DMS53 treated with DMSO at 0.1 percent for 48 hours (cell line): ENCODE measurements around the gene NXN.
"Not testable (repeated sequence)": the region's sequence is repeated elsewhere in the genome, so short reads cannot be mapped to it uniquely, and the experiment has no call there.

Source experiments
- DNase-seq: peaks from one replicate; lab custom pipeline; 2025; ENCODE audit not compliant: unreplicated experiment; lab: John Stamatoyannopoulos, UW

Gene NXN

DNA sequence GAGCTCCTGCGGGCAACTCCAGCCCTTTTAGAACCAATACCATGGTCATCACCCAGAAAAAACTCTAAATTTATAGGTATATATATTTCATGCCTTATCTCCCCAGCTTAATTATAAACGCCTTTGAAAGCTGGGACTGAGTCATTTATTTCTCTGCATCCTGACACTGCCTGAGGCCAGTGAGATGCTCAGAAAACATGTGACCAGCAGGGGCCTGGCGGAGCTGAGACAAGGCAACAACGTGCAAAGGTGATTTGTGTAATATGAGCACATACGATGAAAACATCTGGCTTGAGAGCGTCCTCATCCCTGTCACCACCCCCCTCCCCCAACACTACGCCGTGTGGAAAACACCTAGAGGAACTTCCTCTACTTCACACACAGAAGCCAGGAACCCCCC is 22.7 kb downstream of the NXN start:
- DNase-seq = no peak

DNA sequence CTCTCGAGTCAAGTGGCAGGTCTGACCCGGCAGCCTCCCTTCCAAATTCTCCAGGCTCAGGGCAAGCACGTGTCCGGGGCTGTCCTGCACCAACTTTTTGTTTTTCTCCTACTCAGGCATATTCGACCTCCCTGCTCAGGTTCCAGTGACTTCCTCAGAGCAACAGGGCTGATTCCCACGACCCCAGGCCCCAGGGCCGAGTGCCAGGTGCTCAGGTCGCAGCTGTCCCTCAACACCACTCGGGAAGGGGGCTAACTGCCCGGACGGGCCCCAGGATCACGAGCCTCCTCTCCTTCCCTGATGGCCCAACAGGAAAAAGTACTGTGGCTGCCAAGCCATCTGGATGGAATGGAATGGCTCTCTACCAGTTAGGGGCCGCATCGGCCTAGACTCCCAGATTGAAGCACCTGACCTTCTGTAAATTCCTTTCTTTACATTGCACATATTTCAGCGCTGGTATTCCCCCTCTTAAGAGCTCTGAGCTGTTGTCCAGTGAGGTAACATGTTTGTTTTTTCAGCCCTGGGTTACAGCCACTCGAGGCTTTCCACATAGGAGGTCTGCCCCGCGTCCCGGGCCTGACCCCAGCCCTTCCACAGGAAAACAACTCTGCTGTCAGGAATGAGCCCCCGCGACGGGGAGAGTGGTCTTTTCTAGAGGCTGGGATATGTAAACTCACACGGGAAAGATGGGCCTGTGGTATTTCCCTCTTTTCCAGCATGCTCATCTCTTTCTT is 25.0 kb downstream of the NXN start:
- no peak for DNase-seq

DNA sequence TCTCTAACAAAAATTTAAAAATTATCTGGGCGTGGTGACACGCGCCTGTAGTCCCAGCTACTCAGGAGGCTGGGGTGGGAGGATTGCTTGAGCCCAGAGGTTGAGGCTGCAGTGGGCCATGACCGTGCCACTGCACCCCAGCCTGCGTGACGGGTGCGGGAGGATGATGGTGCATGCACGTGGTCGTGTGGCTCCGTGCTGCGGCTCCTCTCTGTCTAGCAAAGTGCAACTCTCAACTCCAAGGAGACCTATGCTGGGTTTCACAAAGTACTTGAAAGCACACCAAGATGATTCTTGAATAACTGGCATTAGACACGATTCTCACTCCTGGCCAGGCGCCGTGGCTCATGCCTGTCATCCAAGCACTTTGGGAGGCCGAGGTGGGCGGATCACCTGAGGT is 25.8 kb downstream of the NXN start:
- DNase-seq = no peak

DNA sequence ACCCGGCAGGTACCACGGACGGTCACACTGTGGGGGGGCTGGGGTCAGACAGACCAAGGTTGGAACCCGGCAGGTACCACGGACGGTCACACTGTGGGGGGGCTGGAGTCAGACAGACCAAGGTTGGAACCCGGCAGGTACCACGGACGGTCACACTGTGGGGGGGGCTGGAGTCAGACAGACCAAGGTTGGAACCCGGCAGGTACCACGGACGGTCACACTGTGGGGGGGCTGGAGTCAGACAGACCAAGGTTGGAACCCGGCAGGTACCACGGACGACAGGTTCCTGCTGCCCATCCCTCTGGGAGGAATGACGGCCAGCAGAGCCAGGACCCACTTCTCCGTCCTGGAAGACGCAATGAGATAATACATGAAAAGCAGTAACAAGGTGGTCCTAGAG is 27.0 kb downstream of the NXN start:
- not testable (repeated sequence) for DNase-seq

DNA sequence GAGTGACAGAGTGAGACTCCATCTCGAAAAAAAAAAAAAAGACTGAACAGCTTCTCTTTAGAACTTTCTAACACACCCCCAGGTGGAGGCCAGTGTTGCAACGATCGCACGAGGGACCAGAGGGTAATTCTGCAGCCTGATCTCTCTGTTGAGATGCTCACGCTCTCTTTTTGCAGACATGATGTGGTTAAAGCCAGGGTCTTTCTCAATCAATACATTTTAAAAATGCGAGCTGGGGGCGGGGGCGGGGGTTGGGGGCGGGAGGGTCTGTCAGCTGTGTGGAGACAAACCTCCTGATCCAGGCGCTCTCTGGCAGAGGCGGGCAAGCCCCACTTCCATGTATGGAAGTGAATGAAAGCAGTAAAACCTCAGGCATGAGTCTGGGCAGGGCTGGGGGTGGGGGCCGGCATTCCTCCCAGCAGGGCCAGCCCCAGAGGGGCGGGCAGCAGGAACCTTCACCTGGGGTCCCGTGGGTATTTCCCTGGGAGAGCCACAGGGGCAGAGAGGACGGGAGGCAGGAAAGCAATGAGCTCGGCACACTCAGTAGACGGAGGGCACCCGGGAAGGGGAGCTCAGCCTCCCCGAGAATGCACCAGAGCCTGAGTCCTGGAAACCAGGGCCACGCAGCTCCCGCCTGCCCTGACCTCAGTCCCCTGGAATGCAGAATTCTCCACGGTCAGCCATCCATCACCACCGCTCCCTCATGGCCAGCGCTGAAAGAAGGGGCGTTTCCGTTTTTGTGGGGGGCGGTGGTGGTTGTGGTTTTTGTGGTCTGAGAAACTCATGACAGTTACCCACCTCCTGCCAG is 28.0 kb downstream of the NXN start:
- no peak for DNase-seq

DNA sequence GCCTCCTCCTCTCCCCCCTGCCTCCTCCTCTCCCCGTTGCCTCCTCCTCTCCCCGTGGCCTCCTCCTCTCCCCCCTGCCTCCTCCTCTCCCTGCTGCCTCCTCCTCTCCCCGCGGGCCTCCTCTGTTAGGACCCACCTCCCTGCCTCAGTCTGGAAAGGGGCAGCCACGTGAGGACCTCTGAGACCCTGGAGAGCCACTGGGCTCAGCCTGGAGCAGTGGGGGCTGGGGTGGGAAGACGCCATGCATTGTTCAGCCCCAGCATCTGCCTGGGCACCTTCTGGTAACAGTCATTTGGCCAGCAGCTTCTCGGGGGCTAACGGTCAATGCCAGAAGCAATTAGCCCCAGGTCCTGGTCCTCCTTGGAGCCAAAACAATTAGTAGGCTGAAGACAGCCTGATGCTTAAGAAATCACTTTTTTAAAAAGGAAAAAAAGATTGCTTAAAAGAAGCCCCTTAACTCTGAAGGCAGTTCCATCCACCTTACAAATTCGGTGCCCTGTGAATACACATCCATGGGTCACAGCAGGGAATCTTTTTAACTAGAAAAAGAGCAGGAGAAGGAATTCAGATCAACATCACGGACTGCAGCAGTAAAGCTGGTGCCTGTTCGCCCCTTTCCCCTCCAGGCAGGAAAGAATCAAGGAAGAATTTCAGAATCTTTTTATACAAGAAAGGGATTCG is 29.8 kb downstream of the NXN start:
- no peak for DNase-seq

DNA sequence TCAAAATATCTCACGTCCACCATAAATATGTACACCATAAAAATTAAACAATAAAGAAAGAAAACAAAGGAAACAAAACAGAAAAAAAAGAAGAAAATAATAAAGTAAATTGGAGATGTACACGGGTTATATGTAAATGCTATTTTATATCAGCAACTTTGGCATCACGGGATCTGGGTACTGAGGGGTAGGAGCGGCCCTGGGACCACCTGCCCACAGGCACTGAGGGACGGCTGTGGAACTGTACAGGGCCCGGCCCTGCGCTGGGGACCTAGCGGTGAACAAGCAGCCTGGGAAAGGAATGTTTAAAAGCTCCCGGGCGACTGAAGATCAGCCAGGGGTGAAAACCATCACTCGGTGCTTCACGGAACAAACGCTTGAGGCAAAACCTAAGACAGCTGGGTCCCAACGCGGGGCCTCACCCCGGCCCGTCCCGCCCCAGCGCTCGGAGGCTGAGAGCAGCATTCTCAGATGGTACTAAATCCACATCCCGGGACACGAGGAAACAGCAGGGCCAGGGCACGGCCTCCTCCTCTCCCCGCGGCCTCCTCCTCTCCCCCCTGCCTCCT is 31.2 kb downstream of the NXN start:
- no peak for DNase-seq

DNA sequence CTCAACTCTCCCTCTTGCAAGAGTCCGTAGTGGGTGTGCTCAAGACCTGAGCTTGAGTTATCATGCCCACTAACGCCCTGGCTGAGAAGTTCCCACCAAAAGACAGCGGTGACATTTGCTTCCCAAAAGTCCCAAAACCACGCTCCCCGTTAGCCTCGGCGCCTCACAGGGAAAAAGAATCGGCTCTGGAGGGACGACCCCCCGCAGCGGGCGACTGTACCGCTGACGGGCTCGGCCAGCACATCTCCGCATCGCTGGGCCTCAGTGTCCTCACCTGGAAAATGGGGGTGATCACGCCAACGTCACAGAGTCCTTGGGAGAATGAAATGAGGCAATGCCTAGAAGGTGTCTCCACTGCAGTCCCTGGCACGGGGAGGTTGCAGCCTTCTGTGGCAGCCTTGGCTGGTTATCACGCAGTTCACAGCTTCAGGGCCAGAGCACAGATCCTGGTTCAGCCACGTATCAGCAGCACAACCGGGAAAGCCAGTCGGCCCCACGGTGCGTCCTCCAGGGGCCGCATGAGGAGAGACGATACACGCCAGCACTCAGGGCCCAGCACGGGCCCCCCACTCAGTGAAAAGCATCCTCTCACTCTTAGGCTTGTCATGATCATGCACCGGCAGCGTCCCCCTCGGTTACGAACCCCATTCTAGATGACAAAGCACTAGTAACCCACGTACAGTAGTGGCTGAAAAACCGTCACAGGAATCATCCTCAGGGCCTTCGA is 32.9 kb downstream of the NXN start:
- no peak for DNase-seq

DNA sequence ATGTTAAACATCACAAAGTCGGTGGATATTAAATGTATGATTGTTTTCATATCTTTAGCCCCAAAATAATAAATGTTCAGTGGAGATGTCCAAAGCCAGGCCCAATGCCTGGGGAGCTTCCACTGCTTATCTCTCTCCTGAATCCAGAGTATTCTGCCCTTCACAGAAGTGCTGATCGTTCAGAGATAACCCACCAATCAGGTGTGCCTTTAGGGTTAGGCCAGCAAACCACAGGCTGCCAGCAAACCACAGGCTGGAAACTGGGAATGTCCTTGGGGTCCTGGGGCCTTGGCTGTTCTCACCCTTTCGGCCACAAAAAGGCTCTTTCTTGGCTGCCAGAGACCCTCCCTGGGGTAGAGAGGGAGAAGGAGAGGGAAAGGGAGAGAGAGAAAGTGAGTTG is 33.9 kb downstream of the NXN start:
- DNase-seq = no peak

DNA sequence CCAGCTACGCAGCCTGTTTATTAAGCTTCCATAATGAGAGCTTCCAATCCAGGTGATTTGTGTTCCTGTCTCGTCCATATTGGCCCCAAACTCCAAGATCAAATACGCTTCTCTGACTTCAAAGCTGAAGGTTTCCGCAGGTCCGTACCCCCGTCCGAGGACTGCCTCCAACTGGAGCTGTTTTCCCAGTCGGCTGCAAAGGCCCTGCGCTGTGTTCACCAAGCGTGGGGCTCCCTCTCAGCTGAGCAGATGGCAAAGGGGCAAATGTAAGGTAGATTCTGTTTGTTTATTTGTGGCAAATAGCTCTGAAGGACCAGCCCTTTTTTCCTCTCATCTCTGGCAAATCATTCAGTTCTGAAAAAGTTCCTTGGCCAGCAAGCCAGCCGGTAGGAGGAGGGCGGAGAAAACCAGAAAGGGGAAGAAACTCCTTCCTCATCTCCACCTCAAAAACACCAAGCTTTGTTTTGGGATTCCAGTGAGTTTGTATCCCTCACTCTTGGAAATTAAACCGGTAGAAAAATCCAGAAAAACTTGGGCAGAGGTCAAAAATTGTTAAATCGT is 35.2 kb downstream of the NXN start:
- DNase-seq = no peak

DNA sequence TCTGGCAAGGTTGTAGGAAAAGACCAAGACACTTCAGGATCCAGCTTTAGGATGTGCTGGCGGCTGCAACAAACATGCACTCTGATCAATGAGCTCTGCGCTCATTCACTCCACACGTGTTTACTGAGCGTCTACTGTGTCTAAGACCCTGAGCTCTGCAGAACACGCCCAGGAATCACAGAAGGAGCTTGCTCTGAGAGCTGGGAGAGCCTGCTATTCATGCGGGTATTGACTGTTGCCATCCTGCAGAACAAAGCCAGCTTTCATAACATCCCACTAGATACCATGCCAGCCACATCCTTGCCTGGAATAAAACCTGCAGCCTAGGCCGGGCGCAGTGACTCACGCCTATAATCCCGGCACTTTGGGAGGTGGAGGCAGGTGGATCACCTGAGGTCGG is 44.1 kb downstream of the NXN start:
- DNase-seq = no peak

DNA sequence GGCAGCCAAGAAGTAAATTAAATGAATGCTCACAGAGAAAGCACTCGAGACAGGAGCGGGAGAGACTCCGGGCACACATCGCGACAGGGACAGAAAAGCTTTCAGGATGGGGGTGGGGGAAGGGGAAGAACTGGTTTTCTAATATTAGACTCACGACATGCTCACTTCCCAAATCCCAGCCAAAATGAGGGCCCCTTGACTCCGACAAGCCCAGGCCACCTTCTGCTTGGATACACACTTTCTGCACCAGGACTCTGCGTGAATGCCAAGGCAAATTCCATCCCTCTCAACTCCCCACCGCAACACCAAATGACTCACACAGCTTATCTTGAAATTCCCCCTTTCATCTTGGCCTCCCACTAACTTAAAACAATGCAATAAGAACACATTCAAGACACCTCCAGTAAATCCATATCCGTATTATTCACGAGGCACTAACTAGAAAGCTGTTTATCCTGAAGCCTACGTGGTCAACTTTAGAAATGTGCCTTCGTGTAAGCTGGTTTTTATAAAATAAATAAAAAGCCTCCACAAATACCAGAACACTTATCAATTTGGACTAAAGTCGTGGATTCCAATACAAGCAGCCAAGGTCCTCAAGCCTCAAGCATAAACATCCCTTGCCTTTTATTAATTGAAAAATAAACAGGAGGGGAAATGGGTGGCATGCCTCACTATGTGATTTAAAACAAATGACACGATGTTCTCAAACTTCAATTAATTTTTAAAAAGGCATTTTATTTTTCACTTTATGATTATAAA is 46.1 kb downstream of the NXN start:
- no peak for DNase-seq

DNA sequence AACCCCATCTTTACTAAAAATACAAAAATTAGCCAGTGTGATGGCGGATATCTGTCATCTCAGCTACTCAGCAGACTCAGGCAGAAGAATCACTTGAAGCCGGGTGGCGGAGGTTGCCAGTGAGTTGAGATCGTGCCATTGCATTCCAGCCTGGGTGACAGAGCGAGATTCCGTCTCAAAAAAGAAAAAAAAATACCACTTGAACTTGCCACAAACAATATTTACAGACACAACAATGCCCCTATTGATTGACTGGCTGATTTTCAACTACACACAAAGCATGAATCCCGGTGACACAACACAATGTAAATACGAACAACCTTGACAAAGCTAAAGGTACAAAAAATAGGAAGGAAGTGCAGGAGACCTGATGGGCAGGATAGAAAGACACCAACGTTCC is 49.3 kb downstream of the NXN start:
- DNase-seq = no peak

DNA sequence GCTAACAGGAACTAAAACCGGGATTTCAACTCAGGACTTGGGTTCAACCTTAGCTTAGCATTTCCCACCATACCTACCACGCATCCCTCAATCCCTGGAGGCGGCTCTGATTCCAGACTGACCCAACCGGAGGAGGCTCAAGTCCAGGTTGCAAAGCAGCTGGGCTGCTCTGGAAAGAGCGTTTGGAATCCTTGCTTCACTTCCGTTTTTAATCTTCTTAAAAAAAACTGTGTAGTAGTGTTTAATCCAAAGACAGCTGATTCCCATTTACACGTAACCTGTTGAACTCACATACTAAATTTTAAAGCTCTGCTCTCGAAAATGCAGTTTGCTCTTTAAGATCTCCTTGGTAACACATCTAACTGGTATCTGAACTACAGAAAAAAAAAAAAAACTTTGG is 50.0 kb downstream of the NXN start:
- DNase-seq = no peak

DNA sequence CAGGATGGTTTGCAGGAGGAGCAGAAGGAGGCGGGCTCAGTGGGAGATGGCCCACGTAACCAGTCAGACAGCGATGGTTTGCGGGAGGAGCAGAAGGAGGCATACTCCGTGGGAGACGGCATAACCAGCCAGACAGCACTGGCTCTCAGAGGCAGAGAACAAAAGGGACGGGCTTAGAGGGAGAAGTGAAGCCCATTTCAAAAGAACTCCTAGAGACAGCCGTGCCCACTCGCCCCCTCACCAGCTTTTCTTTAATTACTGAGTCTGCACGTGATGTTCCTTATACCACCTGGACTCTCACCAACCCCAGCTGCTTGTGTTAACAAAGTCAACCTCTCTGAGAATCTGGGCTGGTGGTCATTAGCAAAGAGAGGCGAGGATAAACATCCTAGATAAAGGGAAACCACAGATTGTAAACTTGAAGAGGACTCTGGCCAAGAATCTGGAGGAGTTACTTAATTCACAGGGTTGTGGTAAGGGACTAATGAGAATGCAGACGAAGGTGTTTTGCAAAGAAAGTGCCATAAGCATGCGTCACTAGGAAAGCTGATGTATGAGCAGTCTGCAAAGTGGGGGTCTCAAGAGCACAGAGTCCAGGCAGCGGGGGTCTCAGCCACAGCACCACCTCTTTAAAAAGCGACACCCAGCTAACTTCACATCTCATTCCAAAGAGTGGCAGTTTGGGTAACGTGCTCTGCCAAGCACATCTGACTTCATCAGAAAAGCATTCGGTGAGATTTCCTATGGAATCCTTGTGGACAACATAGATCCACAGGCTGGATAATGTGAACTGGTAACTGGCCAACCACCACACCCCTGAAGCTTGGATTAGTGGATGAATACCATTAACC is 51.7 kb downstream of the NXN start:
- no peak for DNase-seq

DNA sequence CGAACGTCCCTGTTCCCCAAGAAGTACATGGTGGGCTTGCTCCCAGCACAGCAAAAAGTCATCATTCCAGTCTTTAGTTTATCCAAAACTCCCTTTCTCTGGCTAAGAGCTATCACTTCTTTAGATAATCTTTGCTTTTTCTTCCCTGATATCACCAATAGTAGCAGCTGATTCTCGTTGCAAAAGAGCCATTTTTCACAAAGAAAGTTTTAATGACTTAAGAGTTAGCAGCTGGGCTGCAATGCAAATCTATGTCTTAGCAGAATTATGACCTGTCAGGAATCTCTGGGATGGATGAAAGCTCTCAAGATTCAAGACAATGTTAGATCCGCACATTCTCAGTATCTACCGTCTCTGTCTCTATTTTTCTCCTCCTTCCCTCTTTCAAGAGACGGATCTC is 53.8 kb downstream of the NXN start:
- DNase-seq = no peak

DNA sequence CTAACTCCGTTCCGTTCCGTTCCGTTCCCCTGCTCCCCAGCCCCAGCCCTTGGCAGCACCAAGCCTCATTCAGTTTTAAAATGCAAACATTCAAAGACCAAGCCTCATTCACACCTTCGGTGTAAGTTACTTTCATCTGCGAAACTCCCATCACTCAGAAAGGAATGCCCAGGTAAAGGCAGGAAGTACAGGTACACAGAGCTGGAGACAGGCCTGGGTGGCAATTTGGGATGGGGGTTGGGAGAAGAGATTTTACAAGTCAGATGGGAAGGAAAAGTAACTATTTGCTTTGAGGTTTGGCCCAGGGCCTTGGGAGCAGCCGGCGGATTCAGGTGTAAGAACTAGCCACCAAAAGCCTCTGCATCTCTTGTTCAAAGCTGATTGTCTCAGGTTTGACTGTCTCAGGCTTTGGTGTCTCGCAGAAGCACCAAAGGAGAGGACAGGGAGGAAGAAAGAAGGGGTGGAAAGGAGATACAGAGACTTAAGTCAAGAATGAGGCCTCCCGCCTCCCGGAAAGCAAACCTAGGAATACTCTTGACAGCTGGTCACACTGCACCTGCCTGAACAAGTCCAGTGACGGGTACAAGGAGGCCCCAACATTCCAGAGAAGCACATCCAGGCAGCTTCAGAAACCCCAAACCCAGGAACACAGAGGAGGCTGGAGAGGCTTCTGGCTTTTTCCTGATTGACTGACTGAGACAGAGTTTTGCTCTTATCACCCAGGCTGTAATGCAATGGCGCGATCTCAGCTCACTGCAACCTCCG is 54.7 kb downstream of the NXN start:
- DNase-seq = no peak

DNA sequence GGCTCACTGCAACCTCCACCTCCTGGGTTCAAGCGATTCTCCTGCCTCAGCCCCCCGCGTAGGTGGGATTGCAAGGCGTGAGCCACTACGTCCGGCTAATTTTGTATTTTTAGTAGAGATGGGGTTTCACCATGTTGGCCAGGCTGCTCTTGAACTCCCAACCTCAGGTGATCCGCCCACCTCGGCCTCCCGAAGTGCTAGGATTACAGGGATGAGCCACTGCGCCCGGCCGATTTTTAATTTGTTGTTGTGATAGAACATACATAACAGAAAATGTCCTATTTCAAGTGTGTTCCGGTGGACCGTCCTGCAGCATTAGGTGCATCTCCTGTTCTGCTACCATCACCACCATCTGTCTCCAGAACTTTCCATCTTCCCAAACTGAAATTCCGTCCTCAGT is 55.3 kb downstream of the NXN start:
- DNase-seq = not testable (repeated sequence)
